ENCODE results near the gene DAGLB. TPM values are rescaled to one million over a fixed set of nuclear protein-coding genes. Genes with fewer than 3 reads are reported as not detected.

DAGLB gene
- total and polyA plus RNA-seq, 2 of the 8 experiments (the other 6 are each of a cell fraction or from before 2014, with no cell fraction given), result 27.0 to 39.6 TPM

- H3K18ac ChIP-seq (ENCODE audit: extremely low read depth, low read length), result no peak overlapping the region
- POLR2A ChIA-PET (ENCODE audit: partially characterized antibody), result interaction anchor here (0.8 to 1.2 kb wide), 3 partner anchors 8 to 14 kb away, joined by 3 to 4 read pairs (median 3); no protein-coding TSS in a partner anchor
- H3K23me2 ChIP-seq (ENCODE audit: low read depth, low read length), result no peaks in the 10 kb centered on the region; the same call in 1 of the 2 replicates
- FAIRE-seq, result no peak
- H2BK120ac ChIP-seq (replicated peaks; ENCODE audit: low read depth, low read length), result no peak overlapping the region
- no peak overlapping the region for H2AK5ac ChIP-seq (ENCODE audit: low read depth, low read length)
- no peak overlapping the region for H3K27ac ChIP-seq (ENCODE audit: low read depth, low read length)
- H3K9ac ChIP-seq (replicated peaks in 1 of 4; ENCODE audit: extremely low read depth in 1 of 4, low read depth in 3 of 4, low read length in 3 of 4), result no peak overlapping the region
- peaks cover 13% of the 10 kb centered on the region; the same call in 1 of the 2 replicates for H3K79me1 ChIP-seq (ENCODE audit: low read depth, low read length)
- no peak overlapping the region for H4K91ac ChIP-seq (replicated peaks; ENCODE audit: insufficient read length, low read length)
- no peak overlapping the region for H2BK15ac ChIP-seq (ENCODE audit: low read length)
- CTCF ChIA-PET (ENCODE audit: partially characterized antibody), result interaction anchor here (0.6 kb wide), 1 partner anchor 139 kb away, joined by 3 read pairs; no protein-coding TSS in a partner anchor
- H2BK20ac ChIP-seq (ENCODE audit: low read length), result no peak overlapping the region
- no peak overlapping the region for H4K5ac ChIP-seq (ENCODE audit: insufficient read length, low read depth, low read length)
- peak overlapping the region; percentile 16 to 47; a peak in 2 of 4 replicates for H3K4me2 ChIP-seq (ENCODE audit: insufficient read depth in 1 of 2, low read depth in 2 of 2, low read length in 2 of 2)
- H4K20me1 ChIP-seq (replicated peaks in 1 of 2; ENCODE audit: control insufficient read depth in 1 of 2, insufficient read depth in 2 of 2, low read length in 2 of 2), result peaks cover 25 to 33% of the 10 kb centered on the region in 2 experiments
- no peak overlapping the region for H3K14ac ChIP-seq (ENCODE audit: insufficient read length)
- peaks cover 0 to 11% (median 5%) of the 10 kb centered on the region in 4 experiments for H3K4me1 ChIP-seq (replicated peaks in 1 of 4; ENCODE audit: control insufficient read depth in 3 of 4, insufficient read depth in 4 of 4, low read length in 3 of 4)
- no peak overlapping the region for H3K4ac ChIP-seq (replicated peaks; ENCODE audit: insufficient read length, low read depth, low read length)
- H3K27me3 ChIP-seq (replicated peaks in 1 of 4; ENCODE audit: control insufficient read depth in 3 of 4, extremely low read depth in 1 of 4, insufficient read depth in 3 of 4, low read length in 3 of 4), result no peaks in the 10 kb centered on the region
- H3K9me3 ChIP-seq (ENCODE audit: insufficient read depth in 2 of 2, low read depth in 1 of 2, low read length in 1 of 2), result no peaks in the 10 kb centered on the region
- peaks cover 54 to 97% of the 10 kb centered on the region in 2 experiments for H3K79me2 ChIP-seq (ENCODE audit: control insufficient read depth in 1 of 2, insufficient read depth in 2 of 2, low read length in 2 of 2)
- H4K8ac ChIP-seq (ENCODE audit: extremely low read depth, insufficient read depth, low read length), result no peak overlapping the region
- no peak overlapping the region for H2BK12ac ChIP-seq (ENCODE audit: low read depth, low read length)
- H3K56ac ChIP-seq (replicated peaks; ENCODE audit: insufficient read length, low read depth, low read length), result no peak overlapping the region
- no peak for DNase-seq (ENCODE audit: low read depth in 1 of 2, low spot score in 2 of 2)
- peaks cover 0 to 22% (median 10%) of the 10 kb centered on the region in 4 experiments; a peak in 5 of 8 replicates for H3K36me3 ChIP-seq (ENCODE audit: control insufficient read depth in 2 of 4, insufficient read depth in 4 of 4, low read length in 3 of 4)
- no peak overlapping the region for H3K4me3 ChIP-seq (ENCODE audit: extremely low read depth in 1 of 4, insufficient read depth in 2 of 4, low read depth in 3 of 4, low read length in 4 of 4)
- H2AFZ ChIP-seq (ENCODE audit: low read length), result no peak overlapping the region
- no peak overlapping the region for H3K23ac ChIP-seq (ENCODE audit: insufficient read length)
- 75% methylated on average over 5 of the region's 5 CpGs; no CpG with 5 or more reads in 1 of the 2 experiments for WGBS, 2 experiments (ENCODE audit: extremely low coverage in 1 of 2, insufficient coverage in 1 of 2, insufficient read length in 1 of 2, insufficient replicate concordance in 2 of 2, low coverage in 1 of 2, low lambda C conversion rate in 2 of 2, missing lambda C conversion rate in 1 of 2)
- H2BK5ac ChIP-seq (ENCODE audit: low read depth, low read length), result no peak overlapping the region
- TF ChIP-seq MAX (IDR thresholded peaks at IDR 0.05) (no peak), RAD21 (IDR thresholded peaks at IDR 0.05 in 1 of 2, conservative IDR thresholded peaks at IDR 0.05 in 1 of 2; ENCODE audit: low read depth in 2 of 2, low read length in 2 of 2) (no peak), JUND (IDR thresholded peaks at IDR 0.05; ENCODE audit: low read length) (no peak), SAP30 (IDR thresholded peaks at IDR 0.05; ENCODE audit: insufficient read depth, insufficient replicate concordance, low read length) (no peak), ZNF274 (IDR thresholded peaks at IDR 0.05; ENCODE audit: borderline replicate concordance, extremely low read depth, low read length) (no peak), TEAD4 (IDR thresholded peaks at IDR 0.05; ENCODE audit: low read depth, low read length) (no peak), NANOG (IDR thresholded peaks at IDR 0.05; ENCODE audit: insufficient read depth, low read depth, low read length, poor library complexity, severe bottlenecking) (no peak), SP1 (IDR thresholded peaks at IDR 0.05; ENCODE audit: low read depth, low read length) (no peak), HDAC6 (IDR thresholded peaks at IDR 0.05; ENCODE audit: low read depth, low read length) (no peak), POLR2AphosphoS5 (IDR thresholded peaks at IDR 0.05; ENCODE audit: low read depth, low read length) (no peak), TCF12 (IDR thresholded peaks at IDR 0.05; ENCODE audit: low read depth, low read length) (no peak), KDM1A (IDR thresholded peaks at IDR 0.05; ENCODE audit: borderline replicate concordance, low read length) (no peak)
These were observed 62.5 kb downstream of the DAGLB start for GRCh38 chr7:6385110-6385781.
